ENCODE measurements around the gene MUC3A. TPM values are rescaled to one million over a fixed set of nuclear protein-coding genes. Genes with fewer than 3 reads are reported as not detected.

MUC3A gene
- total and polyA plus RNA-seq, 2 of the 8 experiments (the other 6 are each of a cell fraction or from before 2014, with no cell fraction given) = 15.4 to 43.9 TPM

DNA sequence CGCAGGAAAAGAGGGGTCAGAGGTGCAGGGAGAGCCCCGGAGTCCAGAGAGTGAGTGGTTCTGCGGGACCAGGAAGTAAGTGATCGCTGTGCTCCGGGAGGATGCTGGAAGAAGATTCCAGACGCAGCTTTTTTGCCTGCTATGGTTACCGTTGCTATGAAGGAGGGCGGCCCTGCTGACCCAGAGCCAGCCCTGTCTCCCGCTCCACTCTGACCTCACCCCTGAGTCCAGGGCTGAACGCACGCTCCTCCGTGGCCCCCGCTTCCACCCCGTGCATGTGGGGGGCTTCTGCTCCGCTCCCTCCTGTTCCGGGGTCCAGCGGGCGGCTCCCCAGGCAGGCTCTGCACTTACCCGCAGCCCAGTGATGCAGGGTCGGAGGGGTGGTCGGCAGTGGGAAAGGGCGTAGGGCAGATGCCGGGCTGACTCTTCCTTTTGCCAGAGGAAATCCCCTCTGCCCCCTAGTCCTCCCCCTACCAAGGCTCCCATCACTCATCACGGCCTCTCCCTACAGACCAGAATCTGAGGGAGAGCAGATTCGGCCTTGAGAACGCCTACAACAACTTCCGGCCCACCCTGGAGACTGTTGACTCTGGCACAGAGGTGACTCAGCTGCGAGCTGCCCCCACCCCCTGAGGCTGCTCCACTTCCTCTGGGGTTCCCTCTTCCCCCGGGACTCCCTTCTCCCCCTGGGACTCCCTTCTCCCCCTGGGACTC is 67.9 kb downstream of the MUC3A start (continued):
- TF ChIP-seq SUZ12 (IDR thresholded peaks at IDR 0.05; ENCODE audit: low read length) = no peak
- TF ChIP-seq POLR2A (IDR thresholded peaks at IDR 0.05; ENCODE audit: control extremely low read depth in 1 of 2, low read depth in 2 of 2, low read length in 2 of 2) = peak in 1 of 2 experiments; percentile 81; a peak in 2 of 3 replicates
- TF ChIP-seq CREB1 (IDR thresholded peaks at IDR 0.05) = no peak

Small RNA genes lying within 50 kb of the gene (small RNA-seq; reads per million reads assigned to genes)
- gene RN7SL549P (ENCODE audit: insufficient read depth) (not detected), gene RPS29P15 (ENCODE audit: insufficient read depth) (not detected)

Other genes with a start within 250 kb of the MUC3A start
- gene POP7, start 243.4 kb upstream of the MUC3A start, total RNA-seq (2021; fragmentation: NEBNext Ultra II Directional; extraction: Animal tissue kit (Norgen Biotek cat#: 25700)) = 92.5 and 96.7 TPM in 2 replicates
- gene POP7, start 243.4 kb upstream of the MUC3A start, polyA plus RNA-seq (2011; rRNA removed) = 135 and 205 TPM in 2 replicates
- 0.48 and 0.95 TPM in 2 replicates for gene EPO, start 229.1 kb upstream of the MUC3A start, total RNA-seq (2021; fragmentation: NEBNext Ultra II Directional; extraction: Animal tissue kit (Norgen Biotek cat#: 25700))
- 0.42 and 0.67 TPM in 2 replicates for gene EPO, start 229.1 kb upstream of the MUC3A start, polyA plus RNA-seq (2011; rRNA removed)
- 0.04 TPM in 1 of 2 replicates, not detected in the other for gene ZAN, start 215.9 kb upstream of the MUC3A start, total RNA-seq (2021; fragmentation: NEBNext Ultra II Directional; extraction: Animal tissue kit (Norgen Biotek cat#: 25700))
- gene ZAN, start 215.9 kb upstream of the MUC3A start, polyA plus RNA-seq (2011; rRNA removed) = 0.02 and 0.05 TPM in 2 replicates
- 113 and 122 TPM in 2 replicates for gene EPHB4, start 122.0 kb upstream of the MUC3A start, total RNA-seq (2021; fragmentation: NEBNext Ultra II Directional; extraction: Animal tissue kit (Norgen Biotek cat#: 25700))
- gene EPHB4, start 122.0 kb upstream of the MUC3A start, polyA plus RNA-seq (2011; rRNA removed) = 85.0 and 141 TPM in 2 replicates
- gene SLC12A9, start 96.8 kb upstream of the MUC3A start, total RNA-seq (2021; fragmentation: NEBNext Ultra II Directional; extraction: Animal tissue kit (Norgen Biotek cat#: 25700)) = 40.1 and 40.7 TPM in 2 replicates
- gene SLC12A9, start 96.8 kb upstream of the MUC3A start, polyA plus RNA-seq (2011; rRNA removed) = 31.4 and 54.0 TPM in 2 replicates
- gene TRIP6, start 82.1 kb upstream of the MUC3A start, total RNA-seq (2021; fragmentation: NEBNext Ultra II Directional; extraction: Animal tissue kit (Norgen Biotek cat#: 25700)) = 103 and 109 TPM in 2 replicates
- 88.4 and 112 TPM in 2 replicates for gene TRIP6, start 82.1 kb upstream of the MUC3A start, polyA plus RNA-seq (2011; rRNA removed)
- gene SRRT, start 74.4 kb upstream of the MUC3A start, total RNA-seq (2021; fragmentation: NEBNext Ultra II Directional; extraction: Animal tissue kit (Norgen Biotek cat#: 25700)) = 237 and 239 TPM in 2 replicates
- gene SRRT, start 74.4 kb upstream of the MUC3A start, polyA plus RNA-seq (2011; rRNA removed) = 66.7 and 103 TPM in 2 replicates
- 4.3 and 4.8 TPM in 2 replicates for gene UFSP1, start 59.8 kb upstream of the MUC3A start, total RNA-seq (2021; fragmentation: NEBNext Ultra II Directional; extraction: Animal tissue kit (Norgen Biotek cat#: 25700))
- gene UFSP1, start 59.8 kb upstream of the MUC3A start, polyA plus RNA-seq (2011; rRNA removed) = 1.6 and 2.1 TPM in 2 replicates
- gene ACHE, start 53.6 kb upstream of the MUC3A start, total RNA-seq (2021; fragmentation: NEBNext Ultra II Directional; extraction: Animal tissue kit (Norgen Biotek cat#: 25700)) = 4.3 and 4.8 TPM in 2 replicates
- gene ACHE, start 53.6 kb upstream of the MUC3A start, polyA plus RNA-seq (2011; rRNA removed) = 1.4 and 2.8 TPM in 2 replicates
- 7.0 and 7.7 TPM in 2 replicates for gene MUC12, start 20.0 kb downstream of the MUC3A start, total RNA-seq (2021; fragmentation: NEBNext Ultra II Directional; extraction: Animal tissue kit (Norgen Biotek cat#: 25700))
- 13.5 and 16.2 TPM in 2 replicates for gene MUC12, start 20.0 kb downstream of the MUC3A start, polyA plus RNA-seq (2011; rRNA removed)
- not detected in 2 replicates for gene MUC17, start 70.5 kb downstream of the MUC3A start, total RNA-seq (2021; fragmentation: NEBNext Ultra II Directional; extraction: Animal tissue kit (Norgen Biotek cat#: 25700))
- gene MUC17, start 70.5 kb downstream of the MUC3A start, polyA plus RNA-seq (2011; rRNA removed) = 0.02 TPM in 2 replicates
- 17.5 and 18.8 TPM in 2 replicates for gene TRIM56, start 135.9 kb downstream of the MUC3A start, total RNA-seq (2021; fragmentation: NEBNext Ultra II Directional; extraction: Animal tissue kit (Norgen Biotek cat#: 25700))
- 2.0 and 3.4 TPM in 2 replicates for gene TRIM56, start 135.9 kb downstream of the MUC3A start, polyA plus RNA-seq (2011; rRNA removed)
- 5.6 and 6.8 TPM in 2 replicates for gene SERPINE1, start 177.6 kb downstream of the MUC3A start, total RNA-seq (2021; fragmentation: NEBNext Ultra II Directional; extraction: Animal tissue kit (Norgen Biotek cat#: 25700))
- 3.7 and 3.8 TPM in 2 replicates for gene SERPINE1, start 177.6 kb downstream of the MUC3A start, polyA plus RNA-seq (2011; rRNA removed)
- 56.0 and 56.1 TPM in 2 replicates for gene AP1S1, start 204.9 kb downstream of the MUC3A start, total RNA-seq (2021; fragmentation: NEBNext Ultra II Directional; extraction: Animal tissue kit (Norgen Biotek cat#: 25700))
- 59.3 and 72.3 TPM in 2 replicates for gene AP1S1, start 204.9 kb downstream of the MUC3A start, polyA plus RNA-seq (2011; rRNA removed)
- 7.0 and 7.4 TPM in 2 replicates for gene VGF, start 216.0 kb downstream of the MUC3A start, total RNA-seq (2021; fragmentation: NEBNext Ultra II Directional; extraction: Animal tissue kit (Norgen Biotek cat#: 25700))
- 1.6 and 3.0 TPM in 2 replicates for gene VGF, start 216.0 kb downstream of the MUC3A start, polyA plus RNA-seq (2011; rRNA removed)
- 0.84 and 1.0 TPM in 2 replicates for gene NAT16, start 230.8 kb downstream of the MUC3A start, total RNA-seq (2021; fragmentation: NEBNext Ultra II Directional; extraction: Animal tissue kit (Norgen Biotek cat#: 25700))
- gene NAT16, start 230.8 kb downstream of the MUC3A start, polyA plus RNA-seq (2011; rRNA removed) = 0.26 and 0.47 TPM in 2 replicates

Data from H1 (cell line).